HepG2 (cell line): Measurements from ENCODE around the gene KRTAP5-1. TPM values are rescaled to one million over a fixed set of nuclear protein-coding genes. Genes with fewer than 3 reads are reported as not detected.
"Not testable (repeated sequence)": the region's sequence is repeated elsewhere in the genome, so short reads cannot be mapped to it uniquely, and the experiment has no call there.

ENCODE experiments used
- ATAC-seq: fragments of 200-7000 bp; cut with Tn5 transposase; 3 replicates; pipeline ENCODE4 v1.9.1; 2020; ENCODE audit warnings: mild to moderate bottlenecking, moderate library complexity
- BruUV-seq: library from RNA; stranded (reverse); fragments of 400-500 nt; replicated peaks from 2 replicates; lab custom pipeline; 2021; lab: Mats Ljungman, UMichigan
- CTCF ChIA-PET: fragments of 300-600 bp; formaldehyde crosslinking; extraction: SDS; loops from one replicate; lab custom pipeline; 2021; ENCODE audit warnings: low total read pairs, inconsistent platforms, low intra/inter-chr PET ratio; lab: Yijun Ruan, JAX
- POLR2A ChIA-PET: fragments of 350-600 bp; sonication (Branson Sonifier 250); formaldehyde crosslinking; loops from one replicate; lab custom pipeline; 2020; ENCODE audit warnings: antibody characterized with exemption, inconsistent platforms; lab: Yijun Ruan, JAX
- DNase-seq: peaks from one replicate; pipeline ENCODE4 v3.0.0-alpha.2; 2015; ENCODE audit warnings: low spot score
- FAIRE-seq: peaks from 3 replicates; lab custom pipeline; 2011; peaks lifted over from hg19 to GRCh38; lab: Jason Lieb, UNC
- H2AFZ ChIP-seq: one replicate; pipeline ENCODE4 v1.6.1; 2011; ENCODE audit warnings: low read length, inconsistent platforms
- H3K27ac ChIP-seq: fragments of 300-600 bp; 3 replicates; pipeline ENCODE4 v1.8.0; 2011; ENCODE audit warnings: mixed run types, mild to moderate bottlenecking, mixed read lengths, low read length, inconsistent platforms; ENCODE audit not compliant: insufficient read depth; ENCODE audit errors: extremely low read length
- H3K27me3 ChIP-seq, 2 experiments: fragments of 200-600 bp in 1 of 2; 2 replicates in 1 of 2; 3 replicates in 1 of 2; pipeline versions ENCODE4 v1.6.0 to v1.8.0; 2011; ENCODE audit warnings: low read length in 2 of 2, mild to moderate bottlenecking in 2 of 2, moderate library complexity in 2 of 2, inconsistent platforms in 1 of 2; ENCODE audit not compliant: insufficient read depth in 2 of 2, control insufficient read depth in 1 of 2
- H3K36me3 ChIP-seq, 2 experiments: fragments of 200-600 bp in 1 of 2; replicated peaks in 1 of 2; 2 replicates in 1 of 2; 3 replicates in 1 of 2; pipeline versions ENCODE4 v1.5.1 to v1.8.0; 2011; ENCODE audit warnings: low read length in 2 of 2, inconsistent platforms in 1 of 2; ENCODE audit not compliant: insufficient read depth in 2 of 2, control insufficient read depth in 1 of 2
- H3K4me1 ChIP-seq: 2 replicates; pipeline ENCODE4 v1.5.1; 2012; ENCODE audit warnings: low read length, inconsistent platforms; ENCODE audit not compliant: insufficient read depth
- H3K4me2 ChIP-seq: 2 replicates; pipeline ENCODE4 v1.6.0; 2011; ENCODE audit warnings: low read depth, low read length, inconsistent platforms
- H3K4me3 ChIP-seq, 3 experiments: fragments of 200-600 bp in 1 of 3; sonication (generic), shearing (Covaris generic) in 1 of 3; replicated peaks in 1 of 3; 2 replicates each; pipeline ENCODE4 v1.5.1; 2011 to 2016; ENCODE audit warnings: low read length in 3 of 3, inconsistent platforms in 2 of 3, low read depth in 2 of 3, mild to moderate bottlenecking in 2 of 3, control low read depth in 1 of 3, mixed read lengths in 1 of 3; ENCODE audit not compliant: insufficient read depth in 1 of 3
- H3K79me2 ChIP-seq: one replicate; pipeline ENCODE4 v1.6.1; 2011; ENCODE audit warnings: low read length, inconsistent platforms; ENCODE audit not compliant: insufficient read depth
- H3K9ac ChIP-seq: 2 replicates; pipeline ENCODE4 v1.6.0; 2011; ENCODE audit warnings: mild to moderate bottlenecking, low read depth, low read length, inconsistent platforms; ENCODE audit not compliant: insufficient read depth
- H3K9me3 ChIP-seq: 2 replicates; pipeline ENCODE4 v1.5.1; 2012; ENCODE audit warnings: mild to moderate bottlenecking, low read length
- H4K20me1 ChIP-seq: 2 replicates; pipeline ENCODE4 v1.6.0; 2011; ENCODE audit warnings: inconsistent platforms, mild to moderate bottlenecking, low read length, moderate library complexity; ENCODE audit not compliant: insufficient read depth
- ARID4A ChIP-seq: sonication (generic); formaldehyde crosslinking; IDR thresholded peaks from 2 replicates; pipeline ENCODE4 v1.5.0; 2020; ENCODE audit warnings: mild to moderate bottlenecking, missing genetic modification reagents, borderline replicate concordance
- EP300 ChIP-seq, 3 experiments: sonication (generic) in 1 of 3; formaldehyde crosslinking in 1 of 3; IDR thresholded peaks; 2 replicates each; pipeline versions ENCODE4 v1.5.1 to v1.6.1; 2011 to 2020; ENCODE audit warnings: low read depth in 2 of 3, low read length in 2 of 3, borderline replicate concordance in 1 of 3, improper control_type of control experiment in 1 of 3, mild to moderate bottlenecking in 1 of 3, missing genetic modification reagents in 1 of 3, moderate library complexity in 1 of 3
- MED8 ChIP-seq: sonication (generic); formaldehyde crosslinking; IDR thresholded peaks from 2 replicates; pipeline ENCODE4 v1.8.1; 2023; ENCODE audit warnings: mild to moderate bottlenecking, missing genetic modification reagents; ENCODE audit not compliant: insufficient replicate concordance
- ZBTB37 ChIP-seq: sonication (generic); formaldehyde crosslinking; IDR thresholded peaks from 2 replicates; pipeline ENCODE4 v1.4.0; 2020; ENCODE audit warnings: mild to moderate bottlenecking, missing genetic modification reagents
- ZNF7 ChIP-seq: IDR thresholded peaks from 2 replicates; pipeline ENCODE4 v1.6.1; 2016; ENCODE audit warnings: missing biosample characterization, missing genetic modification reagents
- ZSCAN22 ChIP-seq: sonication (generic); formaldehyde crosslinking; IDR thresholded peaks from 2 replicates; pipeline ENCODE4 v1.4.0; 2020; ENCODE audit warnings: mild to moderate bottlenecking, missing genetic modification reagents
- WGBS: methylation state at CpG from one replicate; pipeline ENCODE4 v1.1.6; 2017; ENCODE audit warnings: low lambda C conversion rate; 5-methylcytosine and 5-hydroxymethylcytosine counted together
- in situ Hi-C: cut with HindIII; loops from 2 replicates; pipeline ENCODE4 v1.10.0; 2017; ENCODE audit warnings: low pct_unique_long_range_greater_than_20kb; ENCODE audit not compliant: extremely low pct_ligation_motif_present
- intact Hi-C: fragments of 100-400 bp; cut with micrococcal nuclease; formaldehyde crosslinking; loops from one replicate; pipeline ENCODE4 v1.10.0; 2022; ENCODE audit not compliant: unreplicated experiment
- polyA plus RNA-seq, 8 experiments: library from polyadenylated mRNA; depleted of rRNA in 3 of 8; stranded (reverse) in 7 of 8; unstranded in 1 of 8; fragments of >200 nt; fragmentation: Illumina TruSeq in 4 of 8; extraction: Trizol in 4 of 8; gene quantifications; 2 replicates each; pipeline versions ENCODE4 v1.2.1 to v1.2.3, GENCODE V29; 2011 to 2016; ENCODE audit warnings: low read depth in 4 of 8, missing spikeins in 1 of 8, mixed read lengths in 1 of 8; ENCODE audit not compliant: insufficient read depth in 1 of 8
- total RNA-seq, 5 experiments: library from RNA; depleted of rRNA; stranded (reverse); fragments of >200 nt; fragmentation: Illumina TruSeq; extraction: Trizol; gene quantifications; 2 replicates each; pipeline ENCODE4 v1.2.3, GENCODE V29; 2016; ENCODE audit warnings: low read depth in 1 of 5
- TF ChIP-seq, protein P1 (sequence below): fragments of 450-650 bp; IDR thresholded peaks from 2 replicates; pipeline ENCODE4 v1.6.1; 2016
- TF ChIP-seq, protein P2 (sequence below): sonication (generic); formaldehyde crosslinking; IDR thresholded peaks from 2 replicates; pipeline ENCODE4 v1.8.1; 2023; ENCODE audit warnings: mild to moderate bottlenecking, missing genetic modification reagents

The KRTAP5-1 gene
- total and polyA plus RNA-seq, 2 of the 13 experiments (the other 11 are each of a cell fraction or from before 2014, with no cell fraction given): not detected

DNA sequence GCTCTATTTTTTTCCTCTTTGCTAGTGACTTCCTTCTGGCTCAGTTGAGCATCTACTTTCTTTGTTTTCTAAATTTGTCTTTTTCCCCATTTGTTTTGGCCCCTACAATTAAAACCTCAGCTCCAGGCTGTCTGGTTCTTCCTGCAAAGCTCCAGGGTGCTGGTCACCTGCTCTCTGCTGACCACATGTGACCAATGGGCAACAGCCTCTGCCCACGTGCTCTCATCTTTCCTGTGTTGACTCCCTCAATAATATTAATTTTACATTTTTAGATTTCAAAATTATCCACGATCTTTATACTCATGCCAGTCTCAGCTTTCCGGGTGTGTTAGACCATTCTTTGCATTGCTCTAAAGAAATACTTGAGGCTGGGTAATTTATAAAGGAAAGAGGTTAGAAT, 13.3 kb upstream of the KRTAP5-1 start:
- intact Hi-C loops, H3K79me2 ChIP-seq, H3K4me3 ChIP-seq, H3K27ac ChIP-seq, BruUV-seq, H3K9ac ChIP-seq, DNase-seq, FAIRE-seq, ATAC-seq, H4K20me1 ChIP-seq, H3K36me3 ChIP-seq, H2AFZ ChIP-seq, H3K4me2 ChIP-seq, POLR2A ChIA-PET, CTCF ChIA-PET, H3K9me3 ChIP-seq, in situ Hi-C loops: not testable (repeated sequence)
- 6% methylated on average over 3 of the region's 3 CpGs for WGBS
- TF ChIP-seq, protein P1, sequence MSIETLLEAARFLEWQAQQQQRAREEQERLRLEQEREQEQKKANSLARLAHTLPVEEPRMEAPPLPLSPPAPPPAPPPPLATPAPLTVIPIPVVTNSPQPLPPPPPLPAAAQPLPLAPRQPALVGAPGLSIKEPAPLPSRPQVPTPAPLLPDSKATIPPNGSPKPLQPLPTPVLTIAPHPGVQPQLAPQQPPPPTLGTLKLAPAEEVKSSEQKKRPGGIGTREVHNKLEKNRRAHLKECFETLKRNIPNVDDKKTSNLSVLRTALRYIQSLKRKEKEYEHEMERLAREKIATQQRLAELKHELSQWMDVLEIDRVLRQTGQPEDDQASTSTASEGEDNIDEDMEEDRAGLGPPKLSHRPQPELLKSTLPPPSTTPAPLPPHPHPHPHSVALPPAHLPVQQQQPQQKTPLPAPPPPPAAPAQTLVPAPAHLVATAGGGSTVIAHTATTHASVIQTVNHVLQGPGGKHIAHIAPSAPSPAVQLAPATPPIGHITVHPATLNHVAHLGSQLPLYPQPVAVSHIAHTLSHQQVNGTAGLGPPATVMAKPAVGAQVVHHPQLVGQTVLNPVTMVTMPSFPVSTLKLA: peak; percentile 91
- Histone ChIP-seq H3K27me3 (peaks cover 0 to 21% of the 10 kb centered on the region in 2 experiments; a peak in 3 of 5 replicates), H3K4me1 (peaks cover 11% of the 10 kb centered on the region)

DNA sequence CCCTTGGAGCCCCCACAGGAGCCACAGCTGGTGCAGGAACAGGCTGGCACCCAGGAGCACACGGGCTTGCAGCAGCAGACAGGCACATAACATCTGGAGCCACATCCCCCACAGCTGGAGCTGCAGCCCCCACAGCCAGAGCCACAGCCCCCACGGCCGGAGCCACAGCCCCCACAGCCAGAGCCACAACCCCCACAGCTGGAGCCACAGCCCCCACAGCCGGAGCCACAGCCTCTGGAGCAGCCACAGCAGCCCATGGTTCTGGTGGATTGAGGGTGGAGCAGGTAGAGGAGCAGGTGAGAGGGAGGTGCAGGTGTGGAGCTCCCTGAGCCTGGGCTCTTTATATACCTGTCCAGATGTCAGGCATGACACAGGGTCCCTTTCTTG, 12.9 kb upstream of the KRTAP5-1 start, which contains the start of gene KRTAP5-2:
Gene KRTAP5-2, minus strand, starts transcription at position 301 of the 387 bp plus-strand sequence. Its CDS starts 44 bp downstream, at position 257.
- in situ Hi-C loops (no loop called here), intact Hi-C loops (no loop called here)
- BruUV-seq: no TSS peak
- DNase-seq (no peak), FAIRE-seq (no peak), ATAC-seq (no peak)
- ChIA-PET POLR2A (no interaction called here), CTCF (no interaction called here)
- Histone ChIP-seq H2AFZ (no peak within 1 kb of the TSS), H3K4me2 (no peak within 1 kb of the TSS), H3K79me2 (no peaks in the 10 kb centered on the region), H3K27me3 (peaks cover 0 to 21% of the 10 kb centered on the region in 2 experiments; a peak in 3 of 5 replicates), H3K9me3 (no peaks in the 10 kb centered on the region), H3K4me3 (no peak within 1 kb of the TSS), H3K27ac (no peak within 1 kb of the TSS), H3K4me1 (peaks cover 11% of the 10 kb centered on the region), H3K36me3 (no peaks in the 10 kb centered on the region), H4K20me1 (no peaks in the 10 kb centered on the region), H3K9ac (no peak within 1 kb of the TSS)
- 0% methylated on average over 2 of the region's 4 CpGs for WGBS
- TF ChIP-seq ZSCAN22 (CRISPR knock-in tag) (no peak), ZNF7 (no peak), ZBTB37 (no peak), ARID4A (CRISPR knock-in tag) (no peak), EP300 (IDR thresholded peaks at IDR 0.05; ENCODE audit: low read depth in 2 of 2, low read length in 2 of 2) (no peak), EP300 (CRISPR knock-in tag; IDR thresholded peaks at IDR 0.05; ENCODE audit: borderline replicate concordance) (no peak), MED8 (CRISPR knock-in tag) (no peak)
- TF ChIP-seq, protein P2, sequence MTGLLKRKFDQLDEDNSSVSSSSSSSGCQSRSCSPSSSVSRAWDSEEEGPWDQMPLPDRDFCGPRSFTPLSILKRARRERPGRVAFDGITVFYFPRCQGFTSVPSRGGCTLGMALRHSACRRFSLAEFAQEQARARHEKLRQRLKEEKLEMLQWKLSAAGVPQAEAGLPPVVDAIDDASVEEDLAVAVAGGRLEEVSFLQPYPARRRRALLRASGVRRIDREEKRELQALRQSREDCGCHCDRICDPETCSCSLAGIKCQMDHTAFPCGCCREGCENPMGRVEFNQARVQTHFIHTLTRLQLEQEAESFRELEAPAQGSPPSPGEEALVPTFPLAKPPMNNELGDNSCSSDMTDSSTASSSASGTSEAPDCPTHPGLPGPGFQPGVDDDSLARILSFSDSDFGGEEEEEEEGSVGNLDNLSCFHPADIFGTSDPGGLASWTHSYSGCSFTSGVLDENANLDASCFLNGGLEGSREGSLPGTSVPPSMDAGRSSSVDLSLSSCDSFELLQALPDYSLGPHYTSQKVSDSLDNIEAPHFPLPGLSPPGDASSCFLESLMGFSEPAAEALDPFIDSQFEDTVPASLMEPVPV (CRISPR knock-in tag): no peak
